Measurements from ENCODE around the gene PTPRR. TPM values are rescaled to one million over a fixed set of nuclear protein-coding genes. Genes with fewer than 3 reads are reported as not detected.

PTPRR gene
- total RNA-seq, 1 donor from 2014 or later: 0.65 TPM

- no peak for DNase-seq (ENCODE audit: low spot score)
- intact Hi-C loops (cut with DNase I): loop anchor here (2.0 to 5.0 kb wide), 3 partner anchors 75 to 845 kb away; no protein-coding TSS in a partner anchor
Measured at GRCh38 chr12:70721656-70722357, 198.7 kb downstream of the PTPRR start.

GRCh38 chr12:70721216-70721615, 199.3 kb downstream of the PTPRR start:
- intact Hi-C loops (cut with DNase I): loop anchor here (2.0 to 5.0 kb wide), 3 partner anchors 74 to 844 kb away; no protein-coding TSS in a partner anchor
- DNase-seq (ENCODE audit: low spot score): no peak

DNA sequence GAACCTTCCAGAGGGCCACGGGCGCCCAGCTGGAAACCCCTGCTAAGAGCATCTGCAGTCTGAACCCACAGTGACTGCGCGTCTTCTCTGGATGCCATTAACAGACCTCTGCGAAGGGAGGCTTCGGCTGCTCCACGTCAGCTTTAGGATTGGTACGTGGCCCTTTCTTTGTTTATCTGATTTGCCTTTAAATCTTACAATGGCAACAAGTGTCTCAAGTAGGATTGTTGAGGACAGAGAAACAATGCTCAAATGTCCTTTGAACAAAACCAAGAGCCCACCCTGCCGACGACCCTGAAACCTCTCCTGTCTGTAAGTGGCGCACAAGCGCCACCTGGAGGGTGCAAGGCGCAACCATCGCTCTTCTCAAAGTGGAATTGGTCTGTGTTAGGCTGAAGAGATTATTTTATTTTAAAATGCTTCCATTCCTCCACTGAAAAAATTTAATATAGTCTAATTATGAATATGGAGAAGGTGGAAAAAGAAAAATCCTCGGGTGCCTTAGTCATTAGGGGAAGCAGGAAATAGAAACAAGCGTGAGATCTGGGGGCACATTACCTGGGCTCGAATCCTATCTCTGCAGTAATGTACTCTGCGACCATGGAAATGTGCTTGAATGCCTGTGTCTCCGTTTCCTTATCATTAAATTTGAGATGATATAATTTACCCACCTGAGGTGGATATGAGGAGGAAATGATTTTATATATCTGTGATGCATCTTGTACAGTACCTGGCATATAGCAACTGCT, 200.7 kb downstream of the PTPRR start:
- intact Hi-C loops (cut with DNase I): loop anchor here (2.0 to 5.0 kb wide), 3 partner anchors 73 to 843 kb away; no protein-coding TSS in a partner anchor
- no peak for DNase-seq (ENCODE audit: low spot score)

GRCh38 chr12:70719071-70719470, 201.5 kb downstream of the PTPRR start:
- no peak for DNase-seq (ENCODE audit: low spot score)
- intact Hi-C loops (cut with DNase I): no loop called here

DNA sequence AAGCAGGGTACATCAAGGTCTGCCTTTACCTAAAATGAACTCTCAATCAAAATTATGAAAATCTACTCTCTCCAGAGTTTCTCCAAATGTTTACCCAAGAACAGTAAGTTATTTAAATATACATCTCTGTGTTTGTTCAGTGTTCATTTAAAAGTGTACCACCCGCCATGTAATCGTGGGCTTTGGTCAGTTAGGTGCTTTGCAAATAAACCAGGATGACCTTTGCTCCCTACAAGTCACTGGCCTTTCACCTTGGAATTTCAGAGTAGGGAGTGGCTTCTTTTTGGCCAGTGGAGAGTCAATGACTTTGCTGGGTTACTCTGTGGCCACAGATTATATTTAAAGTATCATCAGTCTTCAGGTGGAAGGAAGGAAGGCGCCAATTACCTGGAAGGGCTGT, 208.7 kb downstream of the PTPRR start:
- no peak for DNase-seq (ENCODE audit: low spot score)
- intact Hi-C loops (cut with DNase I): no loop called here

DNA sequence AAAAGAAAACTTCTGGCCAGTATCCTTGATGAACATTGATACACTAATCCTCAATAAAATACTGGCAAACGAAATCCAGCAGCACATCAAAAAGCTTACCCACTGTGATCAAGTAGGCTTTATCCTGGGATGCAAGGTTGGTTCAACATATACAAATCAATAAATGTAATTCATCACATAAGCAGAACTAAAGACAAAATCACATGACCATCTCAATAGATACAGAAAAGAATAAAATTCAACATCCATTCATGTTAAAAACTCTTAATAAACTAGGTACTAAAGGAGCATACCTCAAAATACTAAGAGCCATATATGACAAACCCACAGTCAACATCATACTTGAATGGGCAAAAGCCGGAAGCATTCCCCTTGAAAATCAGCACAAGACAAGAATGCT, 211.5 kb downstream of the PTPRR start:
- no peak for DNase-seq (ENCODE audit: low spot score)
- intact Hi-C loops (cut with DNase I): no loop called here

DNA sequence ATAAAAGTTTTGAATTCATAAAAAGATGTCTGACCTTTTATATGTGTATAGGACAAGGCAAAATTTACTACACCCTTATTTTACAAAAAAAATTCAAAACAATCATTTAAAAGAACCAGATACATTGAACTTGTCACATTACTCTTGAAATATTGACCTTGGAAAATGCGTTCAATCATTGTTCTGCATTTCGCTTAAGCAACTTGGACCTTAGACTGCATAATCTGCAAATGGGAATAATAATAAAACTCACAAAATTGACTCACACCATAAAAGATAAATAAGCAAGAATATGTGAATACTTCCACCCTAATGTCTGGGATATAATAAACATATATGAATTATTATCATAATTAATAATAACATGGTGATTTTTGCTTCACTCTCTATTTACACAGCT, 213.9 kb downstream of the PTPRR start:
- intact Hi-C loops (cut with DNase I): no loop called here

DNA sequence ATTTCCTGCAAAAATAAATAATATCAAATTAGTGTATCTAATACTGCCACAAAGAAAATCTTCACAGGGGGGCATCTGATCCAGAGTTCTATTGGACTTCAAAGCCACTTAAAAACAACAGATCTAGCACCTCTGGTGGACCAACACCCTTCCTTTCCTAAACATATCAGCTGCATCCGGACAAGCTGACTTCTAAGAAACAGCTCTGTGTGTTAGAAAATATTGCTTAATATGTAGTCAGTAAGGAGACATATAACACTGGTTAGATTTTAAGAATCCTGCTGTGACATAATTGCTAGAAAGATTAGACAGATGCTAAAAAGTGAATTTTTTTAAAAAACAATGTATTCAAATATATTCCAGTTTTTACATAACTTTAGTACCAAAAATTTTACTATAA, 222.2 kb downstream of the PTPRR start:
- intact Hi-C loops (cut with DNase I): no loop called here
- no peak for DNase-seq (ENCODE audit: low spot score)

More for the DNA sequence above, 213.9 kb downstream of the PTPRR start:
- DNase-seq (ENCODE audit: low spot score): no peak

DNA sequence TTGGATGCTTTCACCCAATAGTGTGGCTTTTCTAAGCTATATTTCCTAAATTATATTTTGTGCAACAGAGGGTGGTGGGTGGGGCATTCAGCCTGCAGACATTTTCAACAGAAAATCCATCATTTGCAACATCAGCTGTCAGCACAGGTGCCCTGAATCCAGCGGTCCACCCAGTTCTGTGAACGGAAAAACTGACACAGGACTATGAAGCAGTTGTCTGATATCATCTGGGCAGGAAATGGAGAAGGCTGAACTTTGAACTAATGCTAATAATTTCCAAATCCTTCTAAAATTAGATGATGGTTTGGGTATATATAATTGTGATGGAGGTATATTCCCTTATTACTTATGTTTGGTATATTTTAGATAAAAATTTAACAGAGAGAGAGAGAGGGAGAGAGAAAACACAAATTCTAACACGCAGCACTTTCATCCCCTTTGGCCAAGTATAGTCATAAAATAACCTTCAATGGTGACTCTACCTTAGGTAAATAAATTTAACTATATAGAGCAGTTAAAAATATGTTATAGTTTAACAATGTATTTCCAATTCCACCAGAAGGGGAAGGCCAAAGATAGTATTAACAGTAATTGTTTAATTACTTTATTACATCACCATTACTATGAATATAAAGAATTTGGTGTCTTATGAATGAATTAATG, 225.0 kb downstream of the PTPRR start:
- DNase-seq (ENCODE audit: low spot score): no peak
- intact Hi-C loops (cut with DNase I): no loop called here

- intact Hi-C loops (cut with DNase I): no loop called here
- DNase-seq (ENCODE audit: low spot score): no peak
Measured at GRCh38 chr12:70692681-70693288, 227.8 kb downstream of the PTPRR start.

GRCh38 chr12:70691018-70691672, 229.4 kb downstream of the PTPRR start:
- intact Hi-C loops (cut with DNase I): no loop called here
- no peak for DNase-seq (ENCODE audit: low spot score)

DNA sequence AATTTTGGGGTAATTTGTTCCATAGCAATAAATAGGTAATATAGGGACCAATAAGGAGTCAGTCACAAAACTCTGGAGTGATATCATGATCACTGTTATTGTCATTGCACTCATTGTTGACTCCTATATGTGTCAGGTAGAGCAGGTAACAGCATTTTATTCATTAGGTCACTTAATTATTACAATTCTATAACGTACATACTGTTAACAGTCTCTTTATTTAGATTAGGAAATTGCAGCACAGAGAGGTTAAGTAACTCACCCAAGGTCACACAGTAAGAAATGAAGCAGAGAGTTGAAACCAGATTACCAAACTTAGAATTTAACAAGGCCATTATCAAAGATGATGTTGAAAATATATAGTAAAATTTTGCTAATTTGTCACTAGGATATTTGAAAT, 233.6 kb downstream of the PTPRR start:
- no peak for DNase-seq (ENCODE audit: low spot score)
- intact Hi-C loops (cut with DNase I): no loop called here

DNA sequence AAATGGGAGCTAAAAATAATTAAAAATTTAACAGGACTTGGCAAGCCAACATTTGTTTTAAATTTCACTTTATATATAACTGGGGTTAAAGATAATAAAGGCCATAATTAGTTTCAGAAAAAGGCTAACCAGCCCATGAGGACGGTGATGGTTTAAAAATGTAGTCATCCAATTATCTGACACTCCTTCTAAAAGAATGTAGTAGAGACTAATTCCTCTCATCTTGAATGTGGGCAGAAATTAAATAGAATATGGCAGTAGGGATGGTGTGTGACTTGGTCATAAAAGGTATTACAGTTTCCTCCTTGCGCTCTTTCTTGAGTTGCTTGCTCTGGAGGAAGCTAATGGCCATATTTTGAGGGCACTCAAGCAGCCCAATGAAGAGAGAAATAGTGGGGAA, 234.2 kb downstream of the PTPRR start:
- DNase-seq (ENCODE audit: low spot score): no peak
- intact Hi-C loops (cut with DNase I): no loop called here

- DNase-seq (ENCODE audit: low spot score): no peak
- intact Hi-C loops (cut with DNase I): no loop called here
Measured at GRCh38 chr12:70683976-70684375, 236.6 kb downstream of the PTPRR start.

- intact Hi-C loops (cut with DNase I): no loop called here
- no peak for DNase-seq (ENCODE audit: low spot score)
Measured at GRCh38 chr12:70671698-70672097, 248.8 kb downstream of the PTPRR start.

- intact Hi-C loops (cut with DNase I): no loop called here
- DNase-seq (ENCODE audit: low spot score): no peak
Measured at GRCh38 chr12:70670948-70671347, 249.6 kb downstream of the PTPRR start.

- DNase-seq (ENCODE audit: low spot score): no peak
- intact Hi-C loops (cut with DNase I): no loop called here
Measured at GRCh38 chr12:70667253-70667652, 253.3 kb downstream of the PTPRR start.

DNA sequence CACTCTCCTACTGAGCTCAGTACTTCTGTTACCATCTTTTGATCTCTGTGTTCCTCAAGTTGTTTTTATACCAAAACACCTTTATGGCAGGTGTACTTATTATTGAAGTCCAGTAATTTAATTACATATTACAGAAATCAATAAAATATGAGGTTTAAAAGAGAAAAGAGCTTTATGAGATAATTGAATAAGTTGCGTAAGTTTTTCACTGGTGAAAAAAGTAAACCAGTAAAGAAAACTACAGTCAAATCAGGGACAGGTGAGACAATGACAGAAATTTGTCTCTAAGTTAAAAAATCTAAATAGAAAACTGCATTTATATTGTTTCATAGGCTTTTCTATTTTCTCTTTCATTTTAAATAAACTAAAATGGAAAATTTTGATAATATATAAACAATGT, 254.2 kb downstream of the PTPRR start:
- no peak for DNase-seq (ENCODE audit: low spot score)
- intact Hi-C loops (cut with DNase I): no loop called here

DNA sequence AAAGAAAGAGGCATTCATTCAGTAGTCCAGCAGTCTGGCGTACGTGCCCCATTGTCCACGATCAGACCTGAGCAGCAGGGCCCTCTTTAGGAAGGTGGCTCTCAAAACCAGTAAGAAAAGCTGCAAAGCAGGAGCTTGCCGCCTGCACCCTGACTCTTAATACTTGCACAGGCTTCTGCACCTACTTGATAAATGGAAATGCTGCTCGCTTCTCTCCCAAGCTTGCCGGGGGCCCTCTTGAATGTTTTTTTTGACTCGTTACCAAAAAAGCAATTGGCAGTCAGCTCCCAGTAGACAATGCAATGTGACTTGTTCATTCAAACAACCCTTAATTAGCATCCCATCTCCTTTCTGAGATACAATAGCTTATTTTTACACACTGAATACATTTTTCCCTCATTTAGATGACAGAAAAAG, 256.1 kb downstream of the PTPRR start:
- intact Hi-C loops (cut with DNase I): no loop called here
- DNase-seq (ENCODE audit: low spot score): no peak

- intact Hi-C loops (cut with DNase I): no loop called here
- no peak for DNase-seq (ENCODE audit: low spot score)
Measured at GRCh38 chr12:70663838-70664237, 256.7 kb downstream of the PTPRR start.
